HG02678 (cell line): ENCODE data around the gene GRPR.
A peak's percentile ranks its signal among the peaks of the same experiment; 100 is the strongest.
"Not testable (repeated sequence)": the region's sequence is repeated elsewhere in the genome, so short reads cannot be mapped to it uniquely, and the experiment has no call there.

Source experiments
- ATAC-seq: cut with Tn5 transposase; IDR thresholded peaks from one replicate; pipeline ENCODE4 v1.9.1; 2021; ENCODE audit warnings: mild to moderate bottlenecking, moderate library complexity; ENCODE audit not compliant: unreplicated experiment

The GRPR gene

GRCh38 chrX:16175329-16176061 lies 52.1 kb downstream of the GRPR start:
- ATAC-seq, result no peak

GRCh38 chrX:16177260-16177659 lies 53.9 kb downstream of the GRPR start:
- ATAC-seq, result no peak

- not testable (repeated sequence) for ATAC-seq
These were observed 60.5 kb downstream of the GRPR start for GRCh38 chrX:16183843-16184242.

GRCh38 chrX:16185725-16186136 lies 62.4 kb downstream of the GRPR start:
- ATAC-seq, result peak; percentile 93

- no peak for ATAC-seq
These were observed 63.1 kb downstream of the GRPR start for GRCh38 chrX:16186380-16187007.

- ATAC-seq, result no peak
These were observed 63.8 kb downstream of the GRPR start for GRCh38 chrX:16187024-16187760.

GRCh38 chrX:16188687-16189086 lies 65.3 kb downstream of the GRPR start:
- ATAC-seq, result no peak

GRCh38 chrX:16191605-16192004 lies 68.2 kb downstream of the GRPR start:
- no peak for ATAC-seq

GRCh38 chrX:16196829-16197228 lies 73.5 kb downstream of the GRPR start:
- no peak for ATAC-seq

GRCh38 chrX:16199343-16199742 lies 76.0 kb downstream of the GRPR start:
- no peak for ATAC-seq

- ATAC-seq, result no peak
These were observed 79.6 kb downstream of the GRPR start for GRCh38 chrX:16202943-16203342.
